Loucy (cell line): ENCODE data around the gene DNAJC11.
"Not testable (repeated sequence)": the region's sequence is repeated elsewhere in the genome, so short reads cannot be mapped to it uniquely, and the experiment has no call there.

ENCODE experiments used
- H2AFZ ChIP-seq: fragments of 200-600 bp; sonication (generic); 2 replicates; pipeline ENCODE4 v1.6.0; 2016; ENCODE audit warnings: antibody characterized with exemption, mild to moderate bottlenecking, low read length, moderate library complexity
- H3F3A ChIP-seq: fragments of 200-600 bp; 2 replicates; pipeline ENCODE4 v1.6.0; 2016; ENCODE audit warnings: antibody characterized with exemption, low read depth, mild to moderate bottlenecking
- H3K27me3 ChIP-seq: fragments of 200-600 bp; sonication (generic); 2 replicates; pipeline ENCODE4 v1.6.1; 2014; ENCODE audit warnings: low read length, mild to moderate bottlenecking; ENCODE audit not compliant: insufficient read depth, poor library complexity, severe bottlenecking
- H3K36me3 ChIP-seq: fragments of 200-600 bp; sonication (generic); 2 replicates; pipeline ENCODE4 v1.6.1; 2016; ENCODE audit warnings: low read length; ENCODE audit not compliant: insufficient read depth
- H3K4me1 ChIP-seq: fragments of 200-600 bp; sonication (generic); 2 replicates; pipeline ENCODE4 v1.5.1; 2014; ENCODE audit warnings: low read length, mild to moderate bottlenecking; ENCODE audit not compliant: insufficient read depth, poor library complexity, severe bottlenecking
- H3K4me2 ChIP-seq: fragments of 200-600 bp; sonication (generic); 2 replicates; pipeline ENCODE4 v1.6.0; 2014; ENCODE audit warnings: antibody characterized with exemption, low read length, low read depth, mild to moderate bottlenecking; ENCODE audit not compliant: poor library complexity, severe bottlenecking
- H3K4me3 ChIP-seq: fragments of 200-600 bp; sonication (generic); 2 replicates; pipeline ENCODE4 v1.5.1; 2014; ENCODE audit warnings: low read length, mild to moderate bottlenecking, mixed read lengths; ENCODE audit not compliant: poor library complexity, severe bottlenecking
- H3K79me2 ChIP-seq: fragments of 200-600 bp; sonication (generic); 2 replicates; pipeline ENCODE4 v1.6.1; 2014; ENCODE audit warnings: low read length; ENCODE audit not compliant: insufficient read depth
- H3K9ac ChIP-seq: fragments of 200-600 bp; sonication (generic); 2 replicates; pipeline ENCODE4 v1.6.0; 2014; ENCODE audit warnings: mild to moderate bottlenecking, low read depth, low read length, moderate library complexity; ENCODE audit not compliant: poor library complexity, severe bottlenecking
- H3K9me2 ChIP-seq: fragments of 200-600 bp; sonication (generic); replicated peaks from 2 replicates; pipeline ENCODE4 v1.6.1; 2016; ENCODE audit warnings: low read depth, low read length, mixed read lengths
- H3K9me3 ChIP-seq: fragments of 200-600 bp; sonication (generic); 2 replicates; pipeline ENCODE4 v1.6.1; 2014; ENCODE audit warnings: mild to moderate bottlenecking, antibody characterized with exemption, low read length, low read depth; ENCODE audit not compliant: insufficient read depth
- H4K20me1 ChIP-seq: fragments of 200-600 bp; sonication (generic); 2 replicates; pipeline ENCODE4 v1.6.0; 2014; ENCODE audit warnings: antibody characterized with exemption, low read length, mild to moderate bottlenecking; ENCODE audit not compliant: insufficient read depth, poor library complexity, severe bottlenecking
- CTCF ChIP-seq: fragments of 200-600 bp; sonication (generic); conservative IDR thresholded peaks from 2 replicates; pipeline ENCODE4 v1.5.1; 2014; ENCODE audit warnings: mild to moderate bottlenecking, antibody characterized with exemption, low read length
- EZH2phosphoT487 ChIP-seq: fragments of 200-600 bp; IDR thresholded peaks from 2 replicates; pipeline ENCODE4 v1.6.1; 2018; ENCODE audit warnings: antibody characterized with exemption, mild to moderate bottlenecking, moderate library complexity, borderline replicate concordance

The DNAJC11 gene

DNA sequence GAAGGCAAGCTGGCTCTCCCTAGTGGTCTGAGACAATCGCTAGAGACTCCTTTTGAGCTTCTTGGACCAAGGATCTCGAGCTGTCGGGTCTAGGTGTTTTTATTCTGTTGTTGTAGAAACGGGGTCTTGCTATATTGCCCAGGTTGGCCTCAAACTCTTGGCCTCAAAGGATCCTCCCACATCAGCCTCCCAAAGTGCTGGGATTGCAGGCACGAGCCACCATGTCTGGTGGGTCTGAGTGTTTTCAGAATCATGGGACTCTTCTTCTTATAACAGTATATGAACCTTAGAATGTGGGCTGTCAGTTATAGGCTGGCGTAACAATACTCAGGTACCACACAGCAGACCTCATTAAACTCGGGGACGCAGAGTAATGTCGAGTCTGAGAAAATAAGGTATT, 33.1 kb downstream of the DNAJC11 start:
- Histone ChIP-seq H3K4me3 (no peak overlapping the region), H3K9ac (no peak overlapping the region), H3K36me3 (peaks cover 38% of the 10 kb centered on the region; the same call in 1 of the 2 replicates), H3K79me2 (no peaks in the 10 kb centered on the region), H4K20me1 (no peaks in the 10 kb centered on the region), H3K27me3 (no peaks in the 10 kb centered on the region), H3K4me2 (no peak overlapping the region), H3F3A (no peaks in the 10 kb centered on the region), H3K9me2 (no peaks in the 10 kb centered on the region), H2AFZ (no peak overlapping the region), H3K4me1 (no peaks in the 10 kb centered on the region), H3K9me3 (no peaks in the 10 kb centered on the region)
- TF ChIP-seq CTCF: no peak
- no peak for TF ChIP-seq EZH2phosphoT487

DNA sequence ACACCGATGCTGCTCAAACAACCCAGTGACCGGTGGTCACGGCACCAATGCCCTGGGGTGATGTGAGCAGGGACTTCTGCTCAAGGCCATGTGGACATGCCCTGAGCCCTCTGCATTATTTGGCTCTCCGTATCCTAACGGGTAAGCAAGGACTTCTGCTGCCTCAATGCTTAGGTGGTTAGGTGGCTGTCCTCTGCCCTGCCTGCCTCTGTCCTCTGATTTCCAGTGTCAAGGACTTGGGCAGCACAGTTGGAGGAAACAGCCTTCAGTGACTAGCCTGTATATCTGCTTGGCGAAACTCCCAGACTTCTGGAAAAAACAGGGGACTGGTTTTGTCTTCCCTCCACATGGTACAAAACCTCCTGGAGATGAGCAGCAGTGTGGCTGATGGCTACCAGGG, 34.5 kb downstream of the DNAJC11 start:
- H3F3A ChIP-seq: no peaks in the 10 kb centered on the region
- no peak overlapping the region for H2AFZ ChIP-seq
- no peaks in the 10 kb centered on the region for H4K20me1 ChIP-seq
- no peaks in the 10 kb centered on the region for H3K4me1 ChIP-seq
- TF ChIP-seq EZH2phosphoT487 (no peak), CTCF (no peak)
- no peak overlapping the region for H3K9ac ChIP-seq
- no peaks in the 10 kb centered on the region for H3K9me3 ChIP-seq
- no peak overlapping the region for H3K4me3 ChIP-seq
- no peaks in the 10 kb centered on the region for H3K79me2 ChIP-seq
- H3K36me3 ChIP-seq: peaks cover 27% of the 10 kb centered on the region; the same call in 1 of the 2 replicates
- no peaks in the 10 kb centered on the region for H3K27me3 ChIP-seq
- no peaks in the 10 kb centered on the region for H3K9me2 ChIP-seq
- H3K4me2 ChIP-seq: no peak overlapping the region

- Histone ChIP-seq H3K36me3 (peaks cover 27% of the 10 kb centered on the region; the same call in 1 of the 2 replicates), H4K20me1 (no peaks in the 10 kb centered on the region), H3K4me3 (no peak overlapping the region), H3K4me2 (no peak overlapping the region), H3K79me2 (no peaks in the 10 kb centered on the region), H3K9ac (no peak overlapping the region), H3F3A (no peaks in the 10 kb centered on the region), H3K4me1 (no peaks in the 10 kb centered on the region), H3K9me3 (no peaks in the 10 kb centered on the region), H3K27me3 (no peaks in the 10 kb centered on the region), H3K9me2 (no peaks in the 10 kb centered on the region), H2AFZ (no peak overlapping the region)
- TF ChIP-seq EZH2phosphoT487 (no peak), CTCF (no peak)
These were observed 34.9 kb downstream of the DNAJC11 start for GRCh38 chr1:6666696-6667095.

- H3K4me1 ChIP-seq, H3F3A ChIP-seq, H3K79me2 ChIP-seq, H3K4me3 ChIP-seq, H3K27me3 ChIP-seq, H2AFZ ChIP-seq, H3K4me2 ChIP-seq, H3K9me2 ChIP-seq, H3K9ac ChIP-seq, H3K9me3 ChIP-seq, H4K20me1 ChIP-seq: not testable (repeated sequence)
- H3K36me3 ChIP-seq: peaks cover 25% of the 10 kb centered on the region; the same call in 1 of the 2 replicates
These were observed 39.1 kb downstream of the DNAJC11 start for GRCh38 chr1:6662468-6662867.
